Daoy (cell line): Measurements from ENCODE around the gene SEC61B. TPM values are rescaled to one million over a fixed set of nuclear protein-coding genes. Genes with fewer than 3 reads are reported as not detected.

ENCODE experiments used
- DNase-seq: peaks from one replicate; pipeline ENCODE4 v3.0.0-alpha.2; 2015; ENCODE audit warnings: low read depth
- total RNA-seq: library from RNA; depleted of rRNA; stranded (reverse); fragments of >200 nt; shearing (Covaris generic); gene quantifications from 2 replicates; pipeline ENCODE4 v1.2.3, GENCODE V29; 2014; rRNA removed

The SEC61B gene
- 152 and 173 TPM in 2 replicates for total RNA-seq

DNA sequence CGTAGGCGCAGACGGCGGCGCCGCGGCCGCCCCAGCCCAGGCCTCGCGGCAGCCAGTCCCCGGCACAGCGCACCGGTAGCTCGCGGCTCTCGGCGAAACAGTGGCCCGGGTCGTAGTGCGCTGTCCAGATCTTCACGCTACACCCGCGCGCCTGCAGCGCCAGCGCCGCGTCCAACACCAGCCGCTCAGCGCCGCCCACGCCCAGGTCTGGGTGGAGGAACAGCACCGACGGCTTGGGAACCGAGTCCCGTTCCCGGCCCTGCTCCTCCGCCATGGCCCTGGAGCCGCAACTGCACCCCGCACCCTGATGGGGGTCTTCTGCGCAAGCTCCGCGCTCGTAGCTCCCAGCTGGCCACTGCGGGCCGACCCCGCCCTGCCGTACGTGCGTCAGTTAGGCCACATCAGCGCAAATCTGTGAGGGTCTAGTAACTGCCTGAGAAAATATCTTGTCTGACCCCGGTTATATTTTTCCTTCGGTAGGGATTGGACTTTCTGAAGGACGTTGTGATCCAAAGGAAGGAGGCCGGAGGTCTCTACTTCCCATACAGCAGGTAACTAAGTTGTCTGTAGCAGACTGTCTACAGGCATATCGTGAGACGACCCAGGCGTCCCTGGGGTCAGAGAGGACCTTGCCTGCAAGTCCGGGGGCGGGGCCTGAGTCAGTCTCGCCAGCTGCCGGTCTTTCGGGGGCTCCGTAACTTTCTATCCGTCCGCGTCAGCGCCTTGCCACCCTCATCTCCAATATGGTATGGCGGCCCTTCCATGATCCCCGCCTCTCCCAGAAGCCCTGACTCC, at the start of gene SEC61B, which contains the start of gene ALG2:
Gene SEC61B, plus strand, starts transcription at position 662 of the 795 bp plus-strand sequence. Its CDS starts 82 bp downstream, at position 744.
Gene ALG2, minus strand, starts transcription at position 322 of the 795 bp plus-strand sequence. Its CDS starts 48 bp downstream, at position 274.
- DNase-seq, result peak; percentile 98

DNA sequence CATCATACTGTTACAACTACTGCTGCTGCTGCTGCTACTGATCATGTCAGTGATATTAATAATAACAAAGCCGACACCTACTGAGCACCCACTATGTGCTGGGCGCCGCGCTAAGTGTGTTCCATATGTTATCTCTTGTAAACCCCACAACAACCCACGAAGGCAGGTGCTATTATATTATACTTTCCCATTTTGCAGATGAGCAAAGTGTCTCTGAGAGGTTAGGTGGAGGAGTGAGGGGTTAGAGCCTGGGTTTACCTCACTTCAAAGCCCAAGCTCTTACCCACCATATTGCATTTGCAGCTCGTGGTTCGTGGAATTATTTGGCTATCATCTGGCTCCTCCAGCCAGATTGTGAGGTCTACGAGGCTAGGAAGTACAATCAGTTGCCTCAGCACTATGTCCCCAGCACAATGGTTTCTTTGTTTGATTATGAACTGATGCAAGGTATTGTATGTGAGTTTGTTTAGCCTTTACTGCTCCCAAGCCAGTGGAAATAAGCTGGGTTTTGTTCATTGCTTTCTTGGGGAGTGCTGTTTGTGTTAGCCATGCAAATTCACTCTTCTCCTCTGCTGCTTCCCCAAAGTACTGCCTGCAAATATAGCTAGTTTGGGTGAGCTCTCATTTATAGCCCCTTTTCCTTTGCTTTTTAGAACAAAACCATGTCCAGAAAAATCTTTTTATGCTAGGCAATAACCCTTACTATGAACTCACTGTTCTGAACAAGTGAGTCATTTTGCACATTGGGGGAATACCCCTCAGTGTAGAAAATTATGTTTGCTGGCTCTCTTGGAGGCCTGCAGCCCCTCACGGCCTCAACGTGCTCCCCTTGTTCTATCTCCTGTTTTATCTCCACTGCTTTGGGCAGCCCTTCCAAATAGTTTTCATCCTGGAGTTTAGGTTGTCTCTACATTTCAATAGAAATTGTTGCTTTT, 48.2 kb upstream of the SEC61B start:
- DNase-seq, result no peak

DNA sequence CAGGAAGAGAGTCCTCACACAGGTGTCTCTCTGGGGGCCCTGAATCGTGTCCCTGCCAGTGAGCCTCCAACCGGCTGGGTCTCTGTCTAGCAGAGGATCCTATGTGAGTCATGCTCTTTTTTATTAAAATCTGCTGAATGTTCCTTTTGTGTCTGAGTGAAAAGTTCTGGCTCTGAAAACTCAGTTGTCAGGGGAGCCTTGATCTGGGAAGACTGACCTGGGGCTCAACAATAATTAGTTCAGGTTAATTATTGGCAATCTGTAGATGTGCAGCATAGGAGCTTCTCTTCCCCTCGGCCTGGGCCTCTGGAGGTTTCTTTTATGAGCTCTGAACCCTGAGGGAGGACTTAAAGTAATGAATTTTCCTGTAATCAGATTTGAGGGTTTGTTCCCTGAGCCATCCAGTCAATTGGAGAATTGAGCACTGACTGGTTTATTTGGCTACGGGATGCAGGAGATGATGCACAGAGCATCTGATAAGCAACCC, 45.5 kb upstream of the SEC61B start:
- DNase-seq, result no peak

DNA sequence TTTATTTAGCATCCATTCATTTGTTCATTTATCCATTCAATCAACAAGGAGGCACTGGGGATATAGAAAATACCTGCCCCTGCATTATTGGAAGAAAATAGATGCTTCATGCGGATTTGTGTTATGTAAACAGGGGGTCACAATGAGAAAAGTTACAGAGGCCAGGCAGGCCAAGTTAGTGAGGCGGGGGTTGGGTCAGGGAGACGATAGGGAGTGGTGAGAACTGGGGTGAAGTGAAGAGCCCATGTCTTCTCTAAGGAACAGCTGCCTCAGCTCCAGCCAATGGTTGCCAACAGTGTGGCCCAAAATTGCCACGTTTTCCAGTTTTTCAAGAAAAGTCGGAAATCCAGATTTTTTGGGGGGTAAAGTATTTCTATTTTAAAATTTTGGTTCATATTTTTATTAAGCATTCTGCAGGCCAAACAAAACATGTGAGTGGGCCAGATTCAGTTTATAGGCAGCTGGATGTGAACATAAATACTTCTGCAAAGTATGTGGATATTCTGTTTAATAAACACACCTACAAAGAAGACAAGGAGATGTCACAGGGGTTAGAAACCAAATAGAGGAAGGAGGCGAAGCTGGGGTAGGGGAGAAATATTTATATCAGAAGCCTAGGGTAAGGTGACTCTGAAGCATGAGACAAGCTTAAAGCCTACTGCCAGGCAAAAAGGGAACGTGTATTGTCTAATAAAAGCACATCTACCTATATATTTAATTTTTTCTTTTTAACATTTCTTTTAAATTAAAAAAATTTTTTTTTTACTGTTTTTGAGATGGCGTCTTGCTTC, 44.3 kb upstream of the SEC61B start:
- no peak for DNase-seq

DNA sequence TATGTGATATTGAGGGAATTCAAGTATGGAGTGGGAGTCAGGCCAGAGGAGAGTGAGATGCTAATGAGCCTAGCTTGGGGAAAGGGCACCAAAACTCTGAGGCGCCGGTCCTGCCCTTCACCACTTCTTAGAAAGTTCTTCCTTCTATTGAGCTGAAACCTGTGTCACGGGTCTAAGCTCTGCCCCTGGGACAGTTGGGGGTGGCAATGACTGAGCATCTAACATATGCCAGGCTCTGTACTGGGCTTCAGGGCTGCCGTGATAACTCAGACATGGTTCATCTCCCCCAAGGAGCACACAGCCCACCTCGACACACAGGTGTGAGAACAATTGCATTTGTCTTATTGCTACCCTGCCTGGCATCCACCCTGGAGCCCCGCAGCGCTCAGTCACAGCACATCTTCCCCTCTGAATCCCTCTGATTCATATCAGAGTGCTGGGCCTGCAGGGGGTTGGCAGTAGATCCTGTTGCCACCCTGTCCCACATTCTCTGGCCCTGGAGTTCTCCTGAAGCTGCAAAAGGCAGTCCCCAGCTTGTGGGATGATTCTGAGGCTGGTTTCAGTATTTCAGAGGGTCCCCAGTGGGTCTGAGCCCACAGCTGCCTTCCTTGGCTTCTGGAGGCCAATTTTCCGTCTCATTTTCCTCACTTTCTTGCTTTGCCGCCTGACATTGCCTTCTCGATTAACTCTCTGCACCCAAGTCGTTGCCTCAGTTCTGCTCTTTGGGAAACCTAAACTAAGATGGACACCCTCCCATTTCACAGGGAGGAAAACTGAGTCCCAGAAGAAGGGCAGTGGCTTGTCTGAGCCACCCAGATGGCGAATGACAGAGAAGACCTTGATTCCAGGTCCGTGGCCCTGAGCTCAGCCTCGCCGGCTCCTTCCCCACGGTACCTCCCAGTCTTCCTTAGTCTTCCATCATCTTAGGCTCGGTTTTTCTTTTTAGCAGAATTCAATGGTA, 42.9 kb upstream of the SEC61B start:
- DNase-seq, result no peak

DNA sequence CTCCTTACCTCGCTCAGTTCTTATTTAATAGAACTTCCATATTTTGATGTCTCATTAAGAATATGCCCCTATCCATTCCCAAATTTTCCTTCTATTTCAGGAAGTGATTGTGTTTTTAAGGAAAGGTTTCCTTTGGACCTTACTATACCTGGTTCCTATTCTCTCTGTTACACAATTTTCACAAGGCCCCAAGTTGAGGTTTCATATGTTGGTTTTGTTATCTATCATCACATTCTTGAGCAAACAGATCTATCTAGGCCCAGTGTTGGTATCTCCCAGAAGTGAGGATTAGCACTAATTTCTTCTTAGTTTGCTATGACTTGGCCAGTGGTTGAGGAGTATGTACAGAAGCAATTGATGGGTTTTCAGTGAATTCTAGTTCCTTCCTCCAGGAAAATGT, 41.9 kb upstream of the SEC61B start:
- no peak for DNase-seq

DNA sequence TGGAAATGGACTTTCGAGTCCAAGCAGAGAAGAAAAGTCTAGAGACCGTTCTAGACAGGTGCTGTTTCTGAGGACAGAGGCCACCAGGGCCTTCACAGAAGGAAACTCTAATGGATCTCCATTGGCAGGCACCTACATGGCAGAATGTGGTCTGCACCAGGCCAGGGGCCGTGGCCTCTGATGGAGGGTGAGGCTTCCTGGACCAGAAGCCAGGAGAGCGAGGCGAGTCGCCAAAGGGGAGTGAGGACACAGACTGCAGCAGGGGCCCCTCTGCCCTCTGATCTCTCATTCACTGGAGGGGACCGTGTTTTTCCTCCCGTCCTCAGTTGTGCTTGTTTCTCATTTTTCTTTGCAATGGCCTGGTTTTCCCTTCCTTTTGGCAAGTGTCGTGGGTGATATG, 41.4 kb upstream of the SEC61B start:
- no peak for DNase-seq

DNA sequence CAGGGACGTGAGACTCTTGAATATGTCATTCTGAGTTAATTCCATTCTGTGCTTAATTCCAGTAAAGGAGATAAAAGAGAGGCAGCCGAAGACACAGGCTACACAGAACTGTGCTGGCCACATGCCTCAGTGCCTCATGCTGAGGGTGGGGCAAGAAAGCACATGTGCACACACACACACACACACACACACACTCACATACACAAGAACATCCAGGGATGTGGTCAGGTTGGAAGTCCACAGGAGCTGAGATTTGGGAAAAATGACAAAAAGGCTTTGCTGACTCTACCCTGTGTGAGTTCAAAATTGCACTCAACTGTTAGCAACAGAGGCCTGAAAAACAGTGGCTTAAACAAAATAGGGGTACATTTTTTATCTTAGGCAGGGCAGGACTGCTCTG, 40.9 kb upstream of the SEC61B start:
- no peak for DNase-seq

DNA sequence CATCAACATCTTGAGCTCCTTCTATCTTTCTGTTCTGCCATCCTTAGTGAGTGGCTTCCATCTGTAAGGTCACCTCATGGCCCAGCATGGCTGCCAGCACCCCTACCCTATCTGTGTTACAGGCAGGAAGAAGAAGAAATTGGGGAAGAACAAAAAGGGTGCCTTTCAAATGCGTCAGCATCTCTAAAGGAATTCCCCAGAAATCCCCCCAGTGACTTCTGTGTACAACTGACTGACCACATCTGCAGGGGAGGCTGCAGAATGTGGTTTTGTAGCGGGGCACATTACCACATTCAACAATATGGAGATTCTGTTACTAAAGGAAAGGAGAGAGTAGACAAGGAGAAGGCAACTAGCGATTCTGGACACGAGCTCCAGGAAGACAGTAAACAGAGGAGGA, 40.5 kb upstream of the SEC61B start:
- peak; percentile 88 for DNase-seq

DNA sequence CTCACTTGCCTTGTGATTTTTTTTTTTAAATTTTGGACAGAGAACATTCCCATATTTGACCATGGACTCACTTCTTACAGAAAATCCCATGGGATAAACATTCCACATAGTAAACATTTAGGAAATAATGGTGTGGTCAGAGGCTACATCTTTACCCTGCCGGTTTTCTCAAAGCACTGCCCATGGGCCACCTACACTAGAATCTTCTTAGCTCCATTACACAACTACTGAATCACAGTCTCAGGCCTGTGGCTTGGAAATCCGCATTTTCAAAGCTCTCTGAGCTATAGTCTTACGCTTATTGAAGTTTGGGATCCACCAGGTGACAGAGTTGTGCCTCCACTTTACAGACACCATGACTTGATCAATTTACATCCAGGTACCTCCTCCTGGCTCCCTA, 39.7 kb upstream of the SEC61B start:
- DNase-seq, result no peak

DNA sequence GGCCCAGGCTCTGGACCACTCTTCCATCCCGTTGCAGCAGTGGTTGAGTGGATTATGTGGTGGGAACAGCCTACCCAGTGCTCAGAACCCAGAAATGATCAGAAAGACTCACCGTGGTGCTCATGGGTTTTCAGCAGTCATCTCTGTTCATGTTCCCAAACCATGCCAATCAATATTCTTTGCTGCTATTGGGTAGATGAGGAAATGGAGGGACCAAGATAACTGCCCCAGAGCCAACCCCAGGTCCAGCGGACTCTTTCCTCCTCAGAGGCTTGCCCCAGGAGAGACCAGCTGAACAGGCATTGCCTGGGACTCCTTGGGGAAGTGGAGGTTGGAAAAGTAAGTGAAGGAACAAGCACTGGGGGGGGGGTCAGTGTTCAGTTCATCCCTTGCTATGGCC, 38.5 kb upstream of the SEC61B start:
- no peak for DNase-seq

DNA sequence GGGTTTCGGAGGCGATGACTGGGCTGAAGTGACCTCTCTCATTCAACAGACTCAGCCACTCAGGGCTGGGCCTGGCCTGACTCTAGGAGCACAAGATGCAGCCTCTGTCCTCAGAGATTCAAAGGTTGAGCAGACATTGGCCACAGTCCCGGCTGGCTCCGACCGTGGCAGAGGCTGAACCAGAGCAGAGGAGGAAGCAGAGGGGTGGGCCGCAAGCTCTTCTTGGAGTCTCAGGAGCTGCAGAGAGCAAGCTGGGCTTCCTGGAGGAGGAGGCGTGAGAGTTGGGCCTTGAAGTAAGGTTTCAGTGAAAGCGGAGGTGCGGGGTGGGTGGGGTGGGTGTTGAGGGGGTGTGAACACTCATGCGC, 38.0 kb upstream of the SEC61B start:
- DNase-seq, result no peak

DNA sequence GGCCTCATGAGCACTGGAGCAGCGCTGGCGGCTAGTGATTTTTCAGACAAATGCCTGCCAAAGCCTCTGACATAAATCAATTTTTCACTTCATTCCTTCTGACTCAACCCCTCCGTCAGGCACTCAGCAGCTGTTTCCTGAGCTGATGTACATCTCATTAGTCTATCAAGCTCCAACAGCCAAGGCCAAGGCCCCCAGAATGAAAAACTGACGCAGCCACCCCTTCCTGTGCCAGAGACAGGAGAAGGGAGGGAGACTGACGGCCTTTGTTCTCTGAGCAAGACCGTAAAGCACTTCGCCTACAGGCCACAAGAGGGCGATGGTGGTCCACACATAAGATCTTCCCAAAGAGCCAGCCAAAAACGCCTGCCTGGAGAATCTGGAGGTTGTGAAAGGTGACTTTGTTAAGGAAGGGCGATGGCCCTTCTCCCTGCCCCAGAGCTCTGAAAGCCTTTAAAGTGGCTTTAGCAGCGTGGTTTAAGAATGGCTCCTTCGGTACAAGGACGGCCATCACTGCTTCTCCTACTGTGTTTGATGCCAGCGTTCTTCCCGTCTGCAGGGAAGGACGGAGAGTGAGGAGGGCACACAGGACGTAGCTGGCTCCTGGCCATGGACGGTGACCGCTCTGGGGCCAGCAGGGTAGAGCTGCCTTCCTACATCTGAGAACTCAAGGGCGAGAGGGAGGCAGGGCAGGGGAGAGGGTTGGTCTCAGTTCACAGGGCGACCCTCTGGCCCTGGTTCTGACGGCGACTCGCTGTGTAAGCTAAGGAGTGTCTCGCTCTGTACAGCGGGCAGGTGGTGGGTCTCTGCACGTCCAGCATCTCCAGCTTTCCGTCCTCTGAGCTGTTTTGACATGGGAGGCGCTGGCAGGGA, 37.4 kb upstream of the SEC61B start:
- peak; percentile 96 for DNase-seq

DNA sequence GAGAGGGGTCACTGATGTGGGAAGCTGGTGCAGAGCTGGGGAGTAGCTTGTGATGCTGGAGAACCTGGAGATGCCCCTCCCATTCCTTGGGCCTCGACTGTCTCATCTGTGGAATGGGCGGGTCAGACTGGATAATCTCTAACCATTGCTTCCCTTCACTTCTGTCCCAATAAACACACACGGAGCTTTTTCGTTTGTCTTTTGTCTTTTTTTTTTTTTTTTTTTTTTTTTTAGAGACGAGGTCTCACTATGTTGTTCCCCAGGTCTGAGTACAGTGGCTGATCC, 36.8 kb upstream of the SEC61B start:
- DNase-seq, result no peak

DNA sequence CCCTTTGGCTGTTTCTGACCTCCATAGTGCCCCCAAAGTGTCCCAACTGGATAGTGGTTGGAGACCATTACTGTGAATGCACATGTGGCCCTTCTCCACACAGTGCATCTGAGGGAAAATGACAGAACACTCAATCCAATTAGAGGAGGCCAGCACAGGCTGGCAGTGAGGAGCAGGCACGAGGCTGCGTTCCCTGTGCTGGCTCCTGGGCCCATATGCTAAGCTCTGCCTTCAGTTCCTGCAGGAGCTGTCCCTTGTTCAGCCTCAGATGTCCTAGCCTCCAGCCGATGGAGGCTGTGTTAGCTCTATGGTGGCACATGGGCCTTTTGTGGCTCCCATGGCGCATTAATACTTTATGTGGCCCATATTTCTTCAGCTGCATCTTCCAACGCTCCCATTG, 36.1 kb upstream of the SEC61B start:
- no peak for DNase-seq

DNA sequence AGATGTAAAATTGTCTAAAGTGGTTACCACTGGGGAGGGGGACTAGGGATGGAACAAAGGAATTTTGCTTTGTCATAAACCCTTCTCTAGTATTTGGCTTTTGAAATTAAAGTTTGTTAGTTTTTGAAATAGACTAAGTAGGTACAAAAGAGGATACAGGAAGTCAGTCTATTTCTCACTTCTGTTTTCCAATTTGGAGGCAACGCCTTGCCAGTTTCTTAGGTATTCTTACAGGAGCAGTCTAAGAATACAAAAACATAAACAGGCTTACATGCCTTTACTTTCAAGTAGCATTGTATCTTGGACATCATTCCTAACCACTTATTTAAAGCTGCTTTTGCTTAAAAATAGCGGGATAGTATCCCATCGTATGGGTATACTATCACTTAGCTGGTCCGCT, 34.8 kb upstream of the SEC61B start:
- no peak for DNase-seq

DNA sequence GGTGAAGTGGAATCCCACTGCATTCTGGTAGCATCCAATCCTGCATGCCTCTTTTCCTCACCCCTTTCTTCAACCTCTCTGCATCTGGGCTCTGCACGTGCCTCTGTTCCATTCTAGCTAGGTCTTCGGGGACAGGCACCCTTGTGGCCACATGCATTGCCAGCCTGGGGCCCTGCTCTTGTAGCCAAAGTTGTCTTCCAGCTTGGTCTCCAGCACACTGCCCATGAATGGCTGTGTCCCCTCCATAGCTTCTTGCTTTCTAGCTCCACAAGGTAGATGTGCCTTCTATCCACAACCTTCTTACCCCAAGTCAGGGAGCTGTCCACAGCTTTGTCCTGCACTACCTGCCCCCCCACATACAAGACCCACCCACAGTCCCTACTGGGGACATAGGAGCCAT, 32.9 kb upstream of the SEC61B start:
- DNase-seq, result no peak

DNA sequence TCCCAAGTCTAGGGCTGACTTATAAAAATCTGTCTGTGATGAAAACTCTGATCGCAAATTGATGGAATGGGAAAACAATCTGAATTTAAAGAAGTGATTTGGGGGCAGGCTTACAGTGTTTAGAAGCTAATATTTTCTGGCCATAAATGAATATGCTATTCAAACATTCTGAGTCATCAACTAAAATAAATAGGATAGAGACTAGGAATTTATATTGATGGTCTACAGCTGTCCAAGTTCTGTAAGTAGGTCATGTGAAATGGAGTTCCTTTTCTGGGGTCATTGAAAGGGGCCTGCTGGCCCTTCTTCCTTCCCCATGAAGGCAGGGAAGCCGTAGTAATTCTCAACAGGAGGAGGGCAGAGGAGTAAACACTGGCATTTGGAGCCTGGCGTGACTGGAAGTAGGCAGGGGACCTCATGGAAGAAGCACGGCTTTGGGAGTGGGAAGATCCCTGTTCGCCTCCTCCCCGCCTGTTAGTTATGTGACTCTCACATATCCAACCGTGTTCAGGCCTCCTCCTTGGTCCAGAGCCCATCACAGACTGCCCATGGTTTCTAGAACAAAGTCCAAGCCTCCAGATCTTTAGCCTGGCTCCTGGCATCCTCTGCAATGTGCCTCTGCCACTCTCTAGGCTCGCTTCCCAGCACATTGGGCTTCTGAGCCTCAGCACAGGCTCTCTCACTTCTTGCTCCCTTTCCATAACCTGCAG, 32.0 kb upstream of the SEC61B start:
- DNase-seq, result no peak

DNA sequence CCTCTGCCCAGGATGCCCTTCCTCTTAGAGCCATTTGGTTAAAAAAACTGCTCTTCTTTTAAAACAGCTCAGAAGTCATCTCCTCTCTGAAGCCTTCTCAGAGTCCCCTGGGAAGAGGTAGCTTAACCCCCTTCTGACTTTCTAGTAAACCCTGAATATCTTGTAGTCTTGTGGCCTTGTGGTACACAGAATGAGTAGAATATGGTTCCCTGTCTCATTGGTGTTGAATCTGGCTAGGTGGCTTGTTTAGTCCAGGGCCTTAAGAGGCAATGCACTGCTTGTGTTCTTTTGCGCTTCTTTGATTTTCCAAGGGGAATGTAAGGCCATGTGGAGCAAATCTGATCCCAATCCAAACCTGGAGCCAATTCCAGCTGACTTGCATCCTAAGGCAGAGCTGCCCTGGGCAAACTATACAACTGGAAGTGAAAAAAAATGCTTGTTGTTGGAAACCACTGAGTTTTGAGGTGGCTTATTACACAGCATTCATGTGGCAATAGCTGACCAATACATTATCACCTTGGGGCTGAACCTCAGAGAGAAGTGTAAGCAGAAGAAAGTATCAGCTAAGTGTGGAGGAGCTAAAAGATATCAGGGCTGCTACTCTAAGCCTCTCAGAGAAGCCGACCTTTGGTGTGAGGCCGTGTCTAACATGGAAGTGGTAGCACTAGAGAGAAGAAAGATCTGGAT, 31.3 kb upstream of the SEC61B start:
- DNase-seq, result no peak
